Fibroblast of skin of back (primary cell): ENCODE data around the gene RIMBP2.

Source experiments
- DNase-seq: peaks from one replicate; pipeline ENCODE4 v3.0.0-alpha.2; 2013

Gene RIMBP2

DNA sequence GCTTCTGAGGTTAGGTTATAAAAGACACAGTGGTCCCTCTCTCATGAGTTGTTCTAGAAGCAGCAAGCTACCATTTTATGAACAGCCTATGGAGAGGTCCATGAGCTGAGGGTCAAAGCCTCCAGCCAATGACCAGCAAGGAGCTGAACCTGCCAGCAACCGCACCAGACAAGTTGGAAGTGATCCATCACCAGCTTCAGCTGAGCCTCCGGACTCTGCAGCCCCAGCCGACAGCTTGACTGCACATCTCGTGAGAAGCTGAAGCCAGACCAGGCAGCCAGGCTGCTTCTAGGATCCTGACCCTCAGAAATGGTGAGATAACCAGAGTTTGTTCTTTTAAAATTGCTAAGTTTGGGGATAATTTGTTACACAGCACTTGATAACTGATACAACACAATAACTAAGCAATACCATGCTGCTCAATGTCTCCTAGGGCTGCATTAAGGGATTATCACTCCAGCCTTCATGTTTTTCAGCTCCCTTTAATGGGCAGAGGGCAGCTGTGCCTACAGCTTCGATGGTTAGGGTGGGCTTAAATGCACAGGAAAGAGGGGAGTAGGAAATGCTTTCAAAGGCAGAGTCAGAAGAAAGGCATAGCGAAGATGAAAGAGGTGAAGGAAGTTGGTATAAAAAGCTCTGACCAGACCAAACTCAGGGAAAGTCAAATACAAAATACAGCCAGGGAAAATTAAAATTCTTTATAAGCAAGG, 149.5 kb downstream of the RIMBP2 start:
- no peak for DNase-seq

DNA sequence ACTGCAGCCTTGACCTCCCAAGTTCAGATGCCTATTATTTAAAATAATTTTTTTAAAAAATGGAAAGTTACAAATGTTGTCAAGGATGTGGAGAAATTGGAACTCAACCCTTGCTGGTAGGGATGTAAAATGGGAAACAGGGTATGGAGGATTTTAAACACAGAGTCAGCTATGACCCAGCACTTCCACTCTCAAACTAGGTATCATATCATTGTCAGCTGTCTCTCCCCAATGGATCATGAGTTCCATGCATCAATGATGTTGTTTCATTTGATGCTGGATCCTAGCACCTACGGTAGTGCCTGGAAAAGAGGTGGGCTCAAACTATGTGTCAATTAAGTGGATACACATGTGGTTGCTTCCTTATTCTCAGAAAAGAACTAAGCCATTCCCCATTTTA, 150.9 kb downstream of the RIMBP2 start:
- no peak for DNase-seq

- DNase-seq, result no peak
Measured at GRCh38 chr12:130563323-130563722, 152.8 kb downstream of the RIMBP2 start.

DNA sequence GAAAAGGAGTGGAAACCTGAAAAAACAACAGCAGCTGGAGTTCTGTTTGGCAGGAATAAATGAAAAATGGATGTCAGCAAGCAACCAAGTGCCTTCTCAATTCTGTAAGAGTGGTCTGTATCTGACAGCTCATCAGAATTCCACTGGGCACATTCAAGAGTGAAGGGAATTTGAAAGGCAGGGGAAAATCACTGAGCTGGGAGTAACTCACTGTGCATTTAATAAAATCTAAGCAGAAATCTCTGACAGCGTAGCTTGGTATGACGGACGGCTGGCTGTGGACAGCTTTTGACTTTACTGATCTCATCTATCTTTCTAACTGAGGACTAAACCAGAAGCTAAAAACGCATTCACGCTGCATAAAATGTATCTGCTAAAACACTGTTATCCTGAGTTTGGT, 153.4 kb downstream of the RIMBP2 start:
- DNase-seq, result no peak

- DNase-seq, result no peak
Measured at GRCh38 chr12:130560321-130560720, 155.8 kb downstream of the RIMBP2 start.

DNA sequence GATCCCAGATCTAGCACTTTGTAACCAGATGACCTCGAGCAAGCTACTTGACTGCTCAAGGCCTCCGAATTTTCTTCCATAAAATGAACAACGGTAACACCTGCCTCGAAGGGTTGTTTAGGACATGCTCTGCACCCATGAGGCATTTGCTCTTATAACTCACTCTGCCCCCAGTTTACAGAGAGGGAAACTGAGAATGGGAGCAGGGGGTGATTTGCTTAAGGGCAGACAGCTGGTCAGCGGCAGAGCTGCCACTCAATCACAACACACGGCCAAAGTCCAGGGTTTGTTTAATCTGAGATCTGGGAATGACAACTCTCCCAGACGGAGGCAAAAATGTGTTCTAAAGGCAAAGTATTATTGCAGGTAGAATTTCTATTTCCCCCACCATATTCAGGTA, 156.3 kb downstream of the RIMBP2 start:
- no peak for DNase-seq

GRCh38 chr12:130557886-130558765, 158.0 kb downstream of the RIMBP2 start:
- DNase-seq, result no peak

- no peak for DNase-seq
Measured at GRCh38 chr12:130557201-130557600, 158.9 kb downstream of the RIMBP2 start.

GRCh38 chr12:130556486-130557055, 159.5 kb downstream of the RIMBP2 start:
- DNase-seq, result no peak

DNA sequence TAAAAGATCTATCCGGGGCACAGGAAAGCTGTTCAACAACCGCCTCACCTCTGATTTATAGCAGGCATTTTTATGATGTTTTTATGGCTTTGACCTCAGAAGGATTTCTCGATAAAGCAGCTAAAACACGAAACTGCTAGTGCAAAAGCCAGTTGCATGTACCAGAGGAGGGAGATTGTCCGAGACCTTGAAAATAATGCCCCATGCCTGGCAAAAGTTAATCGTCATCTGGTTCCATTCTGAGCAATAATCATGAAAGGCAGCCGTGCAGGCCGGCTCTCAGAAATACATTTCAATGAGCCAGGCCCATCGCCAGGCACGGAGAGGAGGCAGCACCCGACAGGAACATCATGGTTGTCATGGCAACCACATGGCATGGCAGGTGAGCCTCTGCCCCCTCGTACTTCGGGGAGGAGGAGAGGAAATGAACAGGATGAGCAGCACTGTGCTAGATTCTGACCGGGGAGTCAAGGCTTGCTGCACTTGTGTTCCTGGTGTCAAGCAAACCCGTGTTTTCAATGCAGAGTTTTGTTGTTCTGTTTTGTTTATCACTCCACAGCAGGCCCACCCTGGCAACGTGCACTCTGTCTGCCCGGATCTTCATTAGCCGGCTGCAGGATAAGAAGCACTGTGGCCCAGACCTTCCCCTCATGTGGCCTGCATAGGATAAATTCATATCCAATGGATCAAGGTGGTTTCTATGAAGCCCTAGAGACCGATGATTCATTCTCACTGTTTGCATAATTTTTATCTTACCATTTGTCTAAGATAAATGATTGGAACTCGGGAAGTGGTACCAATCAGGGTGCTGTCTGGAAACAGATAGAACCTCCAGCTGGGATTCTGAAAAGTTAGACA, 160.2 kb downstream of the RIMBP2 start:
- no peak for DNase-seq

DNA sequence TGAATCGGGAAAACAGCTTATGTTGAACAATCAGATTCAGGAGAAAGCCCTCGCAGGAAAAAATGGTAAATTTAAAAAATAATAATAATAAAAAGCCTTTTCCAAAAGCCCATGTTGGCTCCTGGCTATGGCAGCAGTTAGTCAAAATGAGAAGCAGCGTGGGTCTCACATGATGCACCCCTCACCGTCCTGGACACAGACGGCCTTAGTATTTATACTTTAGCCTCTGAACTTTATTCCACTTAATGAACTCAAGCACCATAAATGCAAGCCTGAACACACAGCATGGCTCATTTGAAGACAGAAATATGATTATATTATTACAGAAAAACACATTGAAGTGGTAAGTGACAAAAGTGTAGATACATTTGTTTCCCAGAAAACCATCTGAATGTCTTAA, 160.9 kb downstream of the RIMBP2 start:
- DNase-seq, result no peak

DNA sequence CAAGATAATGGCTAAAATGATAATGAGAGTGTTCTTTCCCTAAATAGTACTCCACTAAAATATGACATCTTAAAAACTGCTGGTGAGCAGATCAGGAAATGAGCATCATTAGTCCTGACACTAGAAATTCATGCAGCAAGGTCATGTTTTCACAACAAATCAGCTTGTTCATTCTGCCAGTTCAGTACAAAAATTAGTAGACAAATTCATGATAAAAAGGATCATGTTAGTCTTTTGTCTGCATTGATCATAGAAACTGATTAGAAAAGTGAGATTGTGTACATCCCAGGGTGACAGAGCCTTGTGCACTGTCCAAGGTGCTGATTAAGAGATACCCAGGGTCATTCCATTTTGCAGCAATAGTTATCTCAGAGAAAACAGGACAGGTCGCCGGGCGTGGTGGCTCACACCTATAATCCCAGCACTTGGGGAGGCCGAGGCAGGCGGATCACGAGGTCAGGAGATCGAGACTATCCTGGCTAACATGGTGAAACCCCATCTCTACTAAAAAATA, 163.6 kb downstream of the RIMBP2 start:
- DNase-seq, result peak; percentile 2

GRCh38 chr12:130549361-130549760, 166.7 kb downstream of the RIMBP2 start:
- no peak for DNase-seq

DNA sequence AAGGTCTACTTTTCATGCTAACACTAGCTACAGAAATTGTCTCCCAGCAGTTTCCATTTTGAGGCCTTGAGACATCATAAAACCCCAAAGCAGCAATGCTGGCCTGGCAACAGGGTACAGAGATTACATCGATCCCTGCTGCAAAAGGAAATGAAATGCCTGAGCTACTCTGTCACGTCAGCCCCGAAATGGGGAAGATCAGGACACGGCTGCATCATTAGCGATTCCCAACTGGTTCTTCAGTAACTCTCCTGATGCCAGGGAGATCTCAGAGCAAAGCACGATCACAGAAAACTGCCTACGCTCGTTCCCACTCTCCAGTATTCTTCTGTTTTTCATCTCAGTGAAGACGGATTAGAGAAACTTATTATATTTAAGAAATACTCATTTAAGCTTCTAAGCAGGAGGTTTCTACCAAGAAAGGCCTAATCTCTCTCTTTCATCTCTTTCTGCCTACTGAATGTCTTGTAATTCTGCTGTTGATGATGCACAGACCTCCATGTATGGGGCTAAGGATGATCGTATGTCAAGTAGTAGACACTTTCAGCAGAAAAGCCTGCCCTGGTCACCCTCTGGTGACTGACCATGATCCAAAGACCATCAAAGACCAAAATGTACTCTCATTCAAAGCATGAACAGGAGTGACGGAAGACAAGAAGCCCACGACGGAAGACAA, 168.5 kb downstream of the RIMBP2 start:
- DNase-seq, result no peak

DNA sequence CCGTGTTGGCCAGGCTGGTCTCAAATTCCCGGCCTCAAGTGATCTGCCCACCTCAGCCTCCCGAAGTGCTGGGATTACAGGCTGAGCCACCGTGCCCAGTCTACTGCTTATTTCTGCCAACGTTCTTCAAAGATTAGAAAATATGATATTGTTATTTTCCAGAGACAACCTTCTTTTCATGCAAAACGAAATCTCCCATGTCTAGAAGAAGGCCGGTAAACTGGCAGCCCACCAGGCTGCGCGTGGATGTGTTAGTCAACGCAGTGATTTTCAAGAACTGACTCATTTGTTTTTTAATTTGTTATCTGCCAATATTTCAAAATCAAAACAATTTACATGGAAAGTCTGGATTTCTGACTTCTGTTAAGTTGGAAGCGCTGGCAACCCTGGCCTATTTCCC, 169.6 kb downstream of the RIMBP2 start:
- no peak for DNase-seq

- DNase-seq, result no peak
Measured at GRCh38 chr12:130545475-130545874, 170.6 kb downstream of the RIMBP2 start.

DNA sequence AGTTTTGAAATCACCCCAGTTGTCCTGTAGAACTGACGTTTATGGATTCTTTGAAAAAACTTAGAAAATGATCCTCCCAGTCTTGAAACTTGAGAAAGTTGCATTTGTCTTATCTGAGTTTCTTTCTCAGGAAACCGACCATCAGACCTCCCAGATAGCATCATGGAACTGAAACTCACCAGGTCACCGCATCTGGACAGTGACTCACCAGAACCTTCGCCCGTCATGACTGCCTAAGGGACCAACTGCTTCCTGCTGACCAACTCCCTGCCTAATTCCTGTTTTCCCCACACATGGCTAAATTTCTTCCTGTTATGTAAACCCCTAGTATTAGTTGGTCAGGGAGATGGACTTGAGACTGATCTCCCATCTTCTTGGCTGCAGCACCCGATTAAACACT, 175.7 kb downstream of the RIMBP2 start:
- DNase-seq, result no peak

DNA sequence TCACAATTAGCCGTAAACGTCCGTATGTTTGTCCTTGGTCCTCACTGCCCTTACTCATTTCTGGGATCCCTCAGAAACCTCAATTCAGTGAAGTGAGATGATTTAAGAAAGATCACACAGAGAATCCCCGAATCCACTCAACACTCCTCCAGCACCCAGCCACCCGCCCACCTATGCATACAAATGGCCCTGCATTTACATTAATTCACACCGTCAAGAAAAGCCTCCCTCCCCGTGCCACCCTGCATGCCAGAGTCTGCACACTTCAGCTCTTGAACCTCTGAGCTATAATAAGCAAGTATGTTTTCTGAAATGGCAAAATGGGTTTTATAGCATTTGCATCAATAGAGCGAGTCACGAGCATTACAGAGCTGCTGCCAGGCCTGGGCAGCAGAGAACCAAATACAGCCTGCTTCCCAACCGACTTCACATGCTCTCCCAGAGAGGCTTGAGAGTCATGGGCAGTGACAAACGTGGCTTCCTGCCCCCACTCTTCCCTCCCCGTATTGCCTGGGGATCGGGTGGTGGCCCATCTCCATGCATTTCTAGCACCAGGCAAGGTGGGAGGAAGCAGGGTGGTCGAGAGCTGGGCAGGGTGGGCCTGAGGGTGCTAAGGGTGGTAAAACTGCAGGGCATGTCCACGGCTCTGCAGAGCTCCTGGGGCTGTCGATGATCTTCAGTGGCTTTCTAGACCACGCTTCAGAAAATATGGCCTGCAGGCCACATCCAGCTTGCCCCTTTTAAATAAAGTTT, 177.6 kb downstream of the RIMBP2 start:
- DNase-seq, result no peak

DNA sequence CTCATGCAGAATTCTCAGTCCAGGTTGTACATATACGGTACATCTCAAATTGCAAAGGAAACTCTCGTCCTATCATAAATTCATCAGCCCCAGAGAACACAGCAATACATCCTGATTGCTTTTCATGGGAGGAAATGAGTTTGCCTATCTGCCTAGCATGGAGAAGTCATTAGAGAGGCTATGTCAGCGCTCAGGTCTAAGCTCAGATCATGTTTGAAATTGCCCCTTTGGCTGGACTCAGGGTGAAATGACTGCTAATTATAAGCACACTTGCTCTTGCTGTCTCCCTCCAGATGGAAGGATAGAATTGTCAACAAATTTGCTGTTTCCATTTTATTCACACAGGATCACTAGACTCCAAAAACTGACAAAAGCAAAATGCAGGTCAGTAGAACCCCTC, 178.4 kb downstream of the RIMBP2 start:
- DNase-seq, result no peak

DNA sequence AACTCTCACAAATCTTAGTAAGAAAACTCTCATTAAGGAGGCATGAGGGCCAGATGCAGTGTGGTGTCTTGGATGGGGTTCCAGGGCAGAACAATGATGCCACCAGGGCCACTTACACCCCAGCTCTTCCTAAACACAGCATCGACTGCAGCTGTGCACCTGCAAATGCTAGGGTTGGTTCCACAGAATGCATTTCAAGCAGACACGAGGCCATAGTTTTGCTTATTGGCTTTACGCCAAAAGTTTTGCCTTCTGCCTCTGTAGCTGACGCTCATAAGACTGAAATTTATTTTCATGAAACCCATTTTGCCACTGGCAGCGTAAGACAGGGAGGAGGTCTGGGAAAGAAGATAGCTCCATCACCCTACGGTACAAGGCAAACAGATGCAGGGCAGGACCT, 179.0 kb downstream of the RIMBP2 start:
- no peak for DNase-seq

DNA sequence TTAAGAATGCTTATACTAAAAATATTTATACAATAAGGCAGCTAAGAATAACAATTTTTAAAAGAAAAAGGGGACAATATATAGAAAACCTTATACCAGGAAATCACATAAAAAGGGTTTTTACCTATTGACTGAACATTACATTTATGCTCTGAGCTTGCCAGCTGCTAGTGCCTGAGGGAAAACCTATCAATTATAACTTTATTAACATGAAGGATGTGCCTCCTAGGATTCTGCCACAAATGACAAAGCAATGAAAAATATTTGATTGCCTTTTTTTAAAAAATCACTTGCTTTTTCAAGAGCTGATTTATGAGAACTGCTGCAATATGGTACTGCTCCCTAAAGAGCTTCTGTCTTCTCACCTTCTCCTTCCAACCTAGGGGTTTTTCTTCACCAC, 185.7 kb downstream of the RIMBP2 start:
- no peak for DNase-seq
